H1 (cell line): ENCODE measurements around the gene H6PD. TPM values are rescaled to one million over a fixed set of nuclear protein-coding genes. Genes with fewer than 3 reads are reported as not detected.
A peak's percentile ranks its signal among the peaks of the same experiment; 100 is the strongest.

Experiments
- ASH2L ChIP-seq: fragments of 200-600, 300-600 bp; sonication (generic); IDR thresholded peaks from one replicate; pipeline ENCODE4 v1.7.1; 2017; ENCODE audit warnings: low read length
- ATF2 ChIP-seq: IDR thresholded peaks from 2 replicates; pipeline ENCODE4 v1.6.1; 2012; ENCODE audit warnings: low read length, inconsistent platforms
- ATF3 ChIP-seq: IDR thresholded peaks from 2 replicates; pipeline ENCODE4 v1.6.1; 2011; ENCODE audit warnings: low read depth, mild to moderate bottlenecking, low read length; ENCODE audit not compliant: insufficient read depth
- CBX8 ChIP-seq: fragments of 300-800, 300-1000 bp; sonication (generic); IDR thresholded peaks from 2 replicates; pipeline ENCODE4 v1.7.1; 2016; ENCODE audit warnings: low read depth, low read length, borderline replicate concordance
- CEBPB ChIP-seq: IDR thresholded peaks from 2 replicates; pipeline ENCODE4 v1.6.1; 2012; ENCODE audit warnings: low read depth, low read length
- CHD2 ChIP-seq: IDR thresholded peaks from 2 replicates; pipeline ENCODE4 v1.6.1; 2012; ENCODE audit warnings: low read length, improper control_type of control experiment
- E2F6 ChIP-seq: IDR thresholded peaks from 2 replicates; pipeline ENCODE4 v1.6.1; 2012; ENCODE audit warnings: inconsistent platforms
- EZH2 ChIP-seq: fragments of 200-600 bp; sonication (generic); IDR thresholded peaks from 2 replicates; pipeline ENCODE4 v1.7.1; 2012; ENCODE audit warnings: low read depth, mild to moderate bottlenecking, moderate library complexity, low read length, inconsistent platforms; ENCODE audit not compliant: severe bottlenecking
- HDAC2 ChIP-seq, 2 experiments: fragments of 300-600 bp in 1 of 2; sonication (generic) in 1 of 2; IDR thresholded peaks; 2 replicates each; pipeline ENCODE4 v1.6.1; 2011 to 2012; ENCODE audit warnings: low read depth in 2 of 2, low read length in 2 of 2, mild to moderate bottlenecking in 2 of 2, moderate library complexity in 2 of 2, borderline replicate concordance in 1 of 2, inconsistent platforms in 1 of 2
- KDM1A ChIP-seq: fragments of 200-600, 300-600 bp; sonication (generic); IDR thresholded peaks from 2 replicates; pipeline ENCODE4 v1.7.1; 2016; ENCODE audit warnings: mild to moderate bottlenecking, low read length, borderline replicate concordance
- KDM4A ChIP-seq: IDR thresholded peaks from one replicate; pipeline ENCODE4 v1.7.1; 2012; ENCODE audit warnings: low read depth, mild to moderate bottlenecking, moderate library complexity, low read length, inconsistent platforms; ENCODE audit not compliant: severe bottlenecking
- NRF1 ChIP-seq: IDR thresholded peaks from 2 replicates; pipeline ENCODE4 v1.6.1; 2011; ENCODE audit warnings: mild to moderate bottlenecking, low read depth, low read length, improper control_type of control experiment
- POLR2AphosphoS5 ChIP-seq: IDR thresholded peaks from 2 replicates; pipeline ENCODE4 v1.6.1; 2011; ENCODE audit warnings: low read depth, low read length
- RBBP5 ChIP-seq: IDR thresholded peaks from 2 replicates; pipeline ENCODE4 v1.7.1; 2012; ENCODE audit warnings: low read depth, mild to moderate bottlenecking, inconsistent platforms, low read length, moderate library complexity, borderline replicate concordance
- SIN3A ChIP-seq, 2 experiments: IDR thresholded peaks in 1 of 2; conservative IDR thresholded peaks in 1 of 2; 2 replicates each; pipeline ENCODE4 v1.6.1; 2011 to 2012; ENCODE audit warnings: low read length in 2 of 2, improper control_type of control experiment in 1 of 2, low read depth in 1 of 2, mild to moderate bottlenecking in 1 of 2
- SIRT6 ChIP-seq: IDR thresholded peaks from one replicate; pipeline ENCODE4 v1.7.1; 2012; ENCODE audit warnings: low read length, inconsistent platforms
- SRF ChIP-seq: IDR thresholded peaks from 2 replicates; pipeline ENCODE4 v1.6.1; 2011; ENCODE audit warnings: mild to moderate bottlenecking, low read depth, low read length, moderate library complexity
- TAF7 ChIP-seq: optimal IDR thresholded peaks from 2 replicates; pipeline ENCODE3; 2011; ENCODE audit warnings: low read depth, mild to moderate bottlenecking, inconsistent platforms, low read length, moderate library complexity, borderline replicate concordance
- TBP ChIP-seq: IDR thresholded peaks from 2 replicates; pipeline ENCODE4 v1.6.1; 2011; ENCODE audit warnings: low read depth, low read length, improper control_type of control experiment
- YY1 ChIP-seq: IDR thresholded peaks from 2 replicates; pipeline ENCODE4 v1.6.1; 2011; ENCODE audit warnings: low read depth, mild to moderate bottlenecking, low read length
- polyA plus RNA-seq, 7 experiments: library from polyadenylated mRNA; depleted of rRNA in 3 of 7; stranded (reverse) in 5 of 7; unstranded in 2 of 7; fragments of >200 nt in 5 of 7; fragments of 200-250 nt in 2 of 7; gene quantifications; 1 replicate in 5 of 7; 2 replicates in 1 of 7; 4 replicates in 1 of 7; pipeline versions ENCODE4 v1.2.1 to v1.2.3, GENCODE V29; 2011 to 2013; ENCODE audit warnings: missing spikeins in 2 of 7, mixed read lengths in 2 of 7
- total RNA-seq: library from RNA; stranded (reverse); fragmentation: NEBNext Ultra II Directional; extraction: Animal tissue kit (Norgen Biotek cat#: 25700); gene quantifications from 2 replicates; pipeline ENCODE4 v1.2.1, GENCODE V29; 2021

H6PD gene
- total and polyA plus RNA-seq, 2 of the 8 experiments (the other 6 are each of a cell fraction or from before 2014, with no cell fraction given): 3.6 to 3.8 TPM

- no peak for TF ChIP-seq HDAC2 (IDR thresholded peaks at IDR 0.05; ENCODE audit: borderline replicate concordance in 1 of 2, low read depth in 2 of 2, low read length in 2 of 2)
- peak; percentile 54; the same call in 1 of the 2 replicates for TF ChIP-seq SRF
- no peak for TF ChIP-seq POLR2AphosphoS5
- no peak for TF ChIP-seq EZH2
- TF ChIP-seq SIN3A (conservative IDR thresholded peaks at IDR 0.05 in 1 of 2, IDR thresholded peaks at IDR 0.05 in 1 of 2; ENCODE audit: low read depth in 1 of 2, low read length in 2 of 2): no peak
- peak; percentile 50 for TF ChIP-seq KDM4A
- no peak for TF ChIP-seq CEBPB
- no peak for TF ChIP-seq ATF2
- peak; percentile 9; the same call in 1 of the 2 replicates for TF ChIP-seq NRF1
- TF ChIP-seq YY1: no peak
- peak; percentile 66; the same call in 1 of the 2 replicates for TF ChIP-seq E2F6
- TF ChIP-seq RBBP5: 0 out of 2 replicates have a peak, but pooled peaks have one; percentile 58
- no peak for TF ChIP-seq ASH2L
- TF ChIP-seq KDM1A: no peak
- no peak for TF ChIP-seq ATF3
- no peak for TF ChIP-seq CBX8
- TF ChIP-seq CHD2: no peak
- TF ChIP-seq SIRT6: no peak
- no peak for TF ChIP-seq TBP
- TF ChIP-seq TAF7: no peak
Measured at GRCh38 chr1:9198538-9199361, 35.8 kb upstream of the H6PD start (continued).
